Measurements from ENCODE around the gene VIT. TPM values are rescaled to one million over a fixed set of nuclear protein-coding genes. Genes with fewer than 3 reads are reported as not detected.

VIT gene
- total and polyA plus RNA-seq, 2 experiments from 2014 or later: not detected

DNA sequence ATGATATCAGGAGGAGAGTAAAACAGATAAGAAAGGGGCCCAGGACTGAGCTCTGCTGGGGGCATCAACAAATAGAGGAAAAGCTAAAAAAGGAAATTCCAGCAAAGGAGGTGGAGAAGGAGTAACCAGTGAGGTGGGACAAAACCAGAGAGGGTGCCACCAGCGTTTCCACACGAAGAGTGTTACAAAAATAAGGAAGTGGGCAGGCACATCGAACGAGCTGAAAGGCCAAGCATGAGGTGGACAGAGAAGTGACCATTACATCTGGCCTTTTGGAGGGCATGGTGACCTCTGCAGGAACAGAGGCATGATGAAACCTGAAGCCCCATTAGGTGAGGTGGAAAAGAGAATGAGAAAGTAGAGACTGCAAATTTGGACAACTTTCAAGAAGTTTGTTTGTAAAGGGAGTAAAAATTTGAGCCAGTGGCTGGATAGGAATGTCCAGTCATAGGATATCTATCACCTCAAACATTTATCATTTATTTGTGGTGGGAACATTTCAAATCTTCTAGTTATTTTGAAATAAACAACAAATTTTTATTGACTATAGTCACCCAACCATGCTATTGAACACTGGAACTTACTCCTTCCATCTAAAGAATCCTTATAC lies 18.4 kb upstream of the VIT start:
- no peak overlapping the region for H3K4me2 ChIP-seq
- H3K79me2 ChIP-seq (replicated peaks; ENCODE audit: insufficient read depth): no peaks in the 10 kb centered on the region
- H3F3A ChIP-seq (replicated peaks; ENCODE audit: low read depth): no peaks in the 10 kb centered on the region
- DNase-seq (ENCODE audit: low spot score) (no peak), ATAC-seq (no peak)
- TF ChIP-seq NANOG (IDR thresholded peaks at IDR 0.05; ENCODE audit: borderline replicate concordance) (no peak), EZH2 (IDR thresholded peaks at IDR 0.05; ENCODE audit: low read depth, unreplicated experiment) (no peak), CREB1 (CRISPR knock-in tag; IDR thresholded peaks at IDR 0.05; ENCODE audit: low read depth) (no peak)
- TF ChIP-seq, protein P1, sequence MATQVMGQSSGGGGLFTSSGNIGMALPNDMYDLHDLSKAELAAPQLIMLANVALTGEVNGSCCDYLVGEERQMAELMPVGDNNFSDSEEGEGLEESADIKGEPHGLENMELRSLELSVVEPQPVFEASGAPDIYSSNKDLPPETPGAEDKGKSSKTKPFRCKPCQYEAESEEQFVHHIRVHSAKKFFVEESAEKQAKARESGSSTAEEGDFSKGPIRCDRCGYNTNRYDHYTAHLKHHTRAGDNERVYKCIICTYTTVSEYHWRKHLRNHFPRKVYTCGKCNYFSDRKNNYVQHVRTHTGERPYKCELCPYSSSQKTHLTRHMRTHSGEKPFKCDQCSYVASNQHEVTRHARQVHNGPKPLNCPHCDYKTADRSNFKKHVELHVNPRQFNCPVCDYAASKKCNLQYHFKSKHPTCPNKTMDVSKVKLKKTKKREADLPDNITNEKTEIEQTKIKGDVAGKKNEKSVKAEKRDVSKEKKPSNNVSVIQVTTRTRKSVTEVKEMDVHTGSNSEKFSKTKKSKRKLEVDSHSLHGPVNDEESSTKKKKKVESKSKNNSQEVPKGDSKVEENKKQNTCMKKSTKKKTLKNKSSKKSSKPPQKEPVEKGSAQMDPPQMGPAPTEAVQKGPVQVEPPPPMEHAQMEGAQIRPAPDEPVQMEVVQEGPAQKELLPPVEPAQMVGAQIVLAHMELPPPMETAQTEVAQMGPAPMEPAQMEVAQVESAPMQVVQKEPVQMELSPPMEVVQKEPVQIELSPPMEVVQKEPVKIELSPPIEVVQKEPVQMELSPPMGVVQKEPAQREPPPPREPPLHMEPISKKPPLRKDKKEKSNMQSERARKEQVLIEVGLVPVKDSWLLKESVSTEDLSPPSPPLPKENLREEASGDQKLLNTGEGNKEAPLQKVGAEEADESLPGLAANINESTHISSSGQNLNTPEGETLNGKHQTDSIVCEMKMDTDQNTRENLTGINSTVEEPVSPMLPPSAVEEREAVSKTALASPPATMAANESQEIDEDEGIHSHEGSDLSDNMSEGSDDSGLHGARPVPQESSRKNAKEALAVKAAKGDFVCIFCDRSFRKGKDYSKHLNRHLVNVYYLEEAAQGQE (IDR thresholded peaks at IDR 0.05; ENCODE audit: unreplicated experiment): no peak
- TF ChIP-seq, protein P2, sequence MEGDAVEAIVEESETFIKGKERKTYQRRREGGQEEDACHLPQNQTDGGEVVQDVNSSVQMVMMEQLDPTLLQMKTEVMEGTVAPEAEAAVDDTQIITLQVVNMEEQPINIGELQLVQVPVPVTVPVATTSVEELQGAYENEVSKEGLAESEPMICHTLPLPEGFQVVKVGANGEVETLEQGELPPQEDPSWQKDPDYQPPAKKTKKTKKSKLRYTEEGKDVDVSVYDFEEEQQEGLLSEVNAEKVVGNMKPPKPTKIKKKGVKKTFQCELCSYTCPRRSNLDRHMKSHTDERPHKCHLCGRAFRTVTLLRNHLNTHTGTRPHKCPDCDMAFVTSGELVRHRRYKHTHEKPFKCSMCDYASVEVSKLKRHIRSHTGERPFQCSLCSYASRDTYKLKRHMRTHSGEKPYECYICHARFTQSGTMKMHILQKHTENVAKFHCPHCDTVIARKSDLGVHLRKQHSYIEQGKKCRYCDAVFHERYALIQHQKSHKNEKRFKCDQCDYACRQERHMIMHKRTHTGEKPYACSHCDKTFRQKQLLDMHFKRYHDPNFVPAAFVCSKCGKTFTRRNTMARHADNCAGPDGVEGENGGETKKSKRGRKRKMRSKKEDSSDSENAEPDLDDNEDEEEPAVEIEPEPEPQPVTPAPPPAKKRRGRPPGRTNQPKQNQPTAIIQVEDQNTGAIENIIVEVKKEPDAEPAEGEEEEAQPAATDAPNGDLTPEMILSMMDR (conservative IDR thresholded peaks at IDR 0.05; ENCODE audit: low read depth in 2 of 2): no peak
- H3K27me3 Mint-ChIP-seq (ENCODE audit: insufficient read depth, low read depth, poor library complexity): peaks cover 2% of the 10 kb centered on the region
- no peaks in the 10 kb centered on the region; the same call in 1 of the 2 replicates for H3K36me3 ChIP-seq (ENCODE audit: insufficient read depth)
- H2AFZ ChIP-seq: peak overlapping the region; percentile 12; the same call in 1 of the 2 replicates
- no peaks in the 10 kb centered on the region for H3K9me2 ChIP-seq (ENCODE audit: insufficient read depth)
- H3K36me3 Mint-ChIP-seq (ENCODE audit: low read depth): peaks cover 13% of the 10 kb centered on the region
- no peak overlapping the region for H3K4me3 ChIP-seq
- H3K27ac Mint-ChIP-seq: no peak overlapping the region
- H3K4me1 ChIP-seq (ENCODE audit: insufficient read depth): peaks cover 27% of the 10 kb centered on the region
- peaks cover 17% of the 10 kb centered on the region for H3K9me3 Mint-ChIP-seq
- H3K27ac ChIP-seq (ENCODE audit: low read depth): no peak overlapping the region
- no peak overlapping the region for H3K4me3 Mint-ChIP-seq
- H4K20me1 ChIP-seq (replicated peaks; ENCODE audit: insufficient read depth): no peaks in the 10 kb centered on the region
- H3K27me3 ChIP-seq (ENCODE audit: insufficient read depth): no peaks in the 10 kb centered on the region
- peaks cover 24% of the 10 kb centered on the region for H3K4me1 Mint-ChIP-seq

DNA sequence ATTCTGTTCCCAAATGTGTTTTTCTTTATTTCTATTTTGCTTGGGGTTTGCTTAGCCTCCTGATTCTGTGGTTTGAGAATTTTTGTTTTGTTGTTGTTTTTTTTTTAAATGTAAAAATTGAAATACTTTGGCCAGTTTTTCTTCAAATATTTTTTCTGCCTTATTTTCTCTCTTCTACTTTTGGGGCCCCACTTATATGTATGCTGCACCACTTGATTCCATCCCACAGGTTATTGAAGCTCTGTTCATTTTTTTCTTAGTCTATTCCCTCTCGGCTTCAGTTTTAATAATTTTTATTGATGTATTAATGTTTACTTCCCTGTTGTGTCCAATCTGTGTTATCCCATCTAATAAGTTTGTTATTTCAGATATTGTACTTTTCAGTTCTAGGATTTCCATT lies 17.7 kb upstream of the VIT start:
- no peaks in the 10 kb centered on the region for H3K79me2 ChIP-seq (replicated peaks; ENCODE audit: insufficient read depth)
- Mint-ChIP-seq H3K4me3 (no peak overlapping the region), H3K4me1 (peaks cover 24% of the 10 kb centered on the region), H3K9me3 (peaks cover 17% of the 10 kb centered on the region), H3K36me3 (ENCODE audit: low read depth) (peaks cover 13% of the 10 kb centered on the region), H3K27ac (no peak overlapping the region), H3K27me3 (ENCODE audit: insufficient read depth, low read depth, poor library complexity) (peaks cover 2% of the 10 kb centered on the region)
- no peak overlapping the region for H3K4me3 ChIP-seq
- H2AFZ ChIP-seq: no peak overlapping the region
- no peak overlapping the region for H3K27ac ChIP-seq (ENCODE audit: low read depth)
- no peaks in the 10 kb centered on the region for H3K27me3 ChIP-seq (ENCODE audit: insufficient read depth)
- H3K4me2 ChIP-seq: no peak overlapping the region
- H3K9me2 ChIP-seq (ENCODE audit: insufficient read depth): no peaks in the 10 kb centered on the region
- no peak for DNase-seq (ENCODE audit: low spot score)
- ATAC-seq: no peak
- no peaks in the 10 kb centered on the region; the same call in 1 of the 2 replicates for H3K36me3 ChIP-seq (ENCODE audit: insufficient read depth)
- peaks cover 29% of the 10 kb centered on the region for H3K4me1 ChIP-seq (ENCODE audit: insufficient read depth)
- no peaks in the 10 kb centered on the region for H4K20me1 ChIP-seq (replicated peaks; ENCODE audit: insufficient read depth)
- no peaks in the 10 kb centered on the region for H3F3A ChIP-seq (replicated peaks; ENCODE audit: low read depth)
- TF ChIP-seq, protein P2 (conservative IDR thresholded peaks at IDR 0.05; ENCODE audit: low read depth in 2 of 2): no peak
- TF ChIP-seq ZNF331 (CRISPR knock-in tag; IDR thresholded peaks at IDR 0.05; ENCODE audit: low read depth) (no peak), POLR2AphosphoS5 (IDR thresholded peaks at IDR 0.05; ENCODE audit: low read depth) (no peak), EZH2 (IDR thresholded peaks at IDR 0.05; ENCODE audit: low read depth, unreplicated experiment) (no peak), JUNB (IDR thresholded peaks at IDR 0.05; ENCODE audit: unreplicated experiment) (no peak), ZNF114 (CRISPR knock-in tag; IDR thresholded peaks at IDR 0.05) (no peak), STAT1 (IDR thresholded peaks at IDR 0.05; ENCODE audit: unreplicated experiment) (no peak), NANOG (IDR thresholded peaks at IDR 0.05; ENCODE audit: borderline replicate concordance) (no peak), EZH2phosphoT487 (IDR thresholded peaks at IDR 0.05; ENCODE audit: unreplicated experiment) (no peak), CREB1 (CRISPR knock-in tag; IDR thresholded peaks at IDR 0.05; ENCODE audit: low read depth) (no peak)
- TF ChIP-seq, protein P3, sequence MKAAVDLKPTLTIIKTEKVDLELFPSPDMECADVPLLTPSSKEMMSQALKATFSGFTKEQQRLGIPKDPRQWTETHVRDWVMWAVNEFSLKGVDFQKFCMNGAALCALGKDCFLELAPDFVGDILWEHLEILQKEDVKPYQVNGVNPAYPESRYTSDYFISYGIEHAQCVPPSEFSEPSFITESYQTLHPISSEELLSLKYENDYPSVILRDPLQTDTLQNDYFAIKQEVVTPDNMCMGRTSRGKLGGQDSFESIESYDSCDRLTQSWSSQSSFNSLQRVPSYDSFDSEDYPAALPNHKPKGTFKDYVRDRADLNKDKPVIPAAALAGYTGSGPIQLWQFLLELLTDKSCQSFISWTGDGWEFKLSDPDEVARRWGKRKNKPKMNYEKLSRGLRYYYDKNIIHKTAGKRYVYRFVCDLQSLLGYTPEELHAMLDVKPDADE (IDR thresholded peaks at IDR 0.05): no peak

All from GM23338 (cell line).